ENCODE data around the gene MORC3.
"Not testable (repeated sequence)": the region's sequence is repeated elsewhere in the genome, so short reads cannot be mapped to it uniquely, and the experiment has no call there.

Gene MORC3

DNA sequence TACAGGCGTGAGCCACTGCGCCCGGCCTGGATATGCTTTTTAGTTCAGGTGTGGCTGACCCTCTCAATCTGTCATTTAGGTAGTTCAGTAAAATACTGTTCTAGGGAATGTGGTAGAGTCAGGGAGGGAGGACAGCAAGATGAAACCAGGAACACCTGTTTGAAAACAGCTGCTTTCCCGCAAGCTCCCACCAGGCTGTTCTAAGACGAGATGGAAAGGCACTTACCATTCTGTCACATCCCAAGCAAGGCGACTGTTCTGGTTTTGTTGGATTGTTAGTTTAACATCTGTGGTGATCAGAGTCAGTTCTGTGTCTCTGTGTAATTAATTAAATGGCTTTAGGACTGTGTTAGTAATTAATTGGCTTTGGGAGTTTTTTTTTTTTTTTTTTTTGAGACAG lies 68.1 kb downstream of the MORC3 start:
- no peak for DNase-seq (ENCODE audit: low read depth in 2 of 2)
- TF ChIP-seq, protein P1, sequence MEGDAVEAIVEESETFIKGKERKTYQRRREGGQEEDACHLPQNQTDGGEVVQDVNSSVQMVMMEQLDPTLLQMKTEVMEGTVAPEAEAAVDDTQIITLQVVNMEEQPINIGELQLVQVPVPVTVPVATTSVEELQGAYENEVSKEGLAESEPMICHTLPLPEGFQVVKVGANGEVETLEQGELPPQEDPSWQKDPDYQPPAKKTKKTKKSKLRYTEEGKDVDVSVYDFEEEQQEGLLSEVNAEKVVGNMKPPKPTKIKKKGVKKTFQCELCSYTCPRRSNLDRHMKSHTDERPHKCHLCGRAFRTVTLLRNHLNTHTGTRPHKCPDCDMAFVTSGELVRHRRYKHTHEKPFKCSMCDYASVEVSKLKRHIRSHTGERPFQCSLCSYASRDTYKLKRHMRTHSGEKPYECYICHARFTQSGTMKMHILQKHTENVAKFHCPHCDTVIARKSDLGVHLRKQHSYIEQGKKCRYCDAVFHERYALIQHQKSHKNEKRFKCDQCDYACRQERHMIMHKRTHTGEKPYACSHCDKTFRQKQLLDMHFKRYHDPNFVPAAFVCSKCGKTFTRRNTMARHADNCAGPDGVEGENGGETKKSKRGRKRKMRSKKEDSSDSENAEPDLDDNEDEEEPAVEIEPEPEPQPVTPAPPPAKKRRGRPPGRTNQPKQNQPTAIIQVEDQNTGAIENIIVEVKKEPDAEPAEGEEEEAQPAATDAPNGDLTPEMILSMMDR (IDR thresholded peaks at IDR 0.05; ENCODE audit: low read depth, low read length) = no peak
- no peak overlapping the region for H3K4me3 ChIP-seq (replicated peaks in 1 of 2; ENCODE audit: low read depth in 2 of 2, low read length in 2 of 2)

DNA sequence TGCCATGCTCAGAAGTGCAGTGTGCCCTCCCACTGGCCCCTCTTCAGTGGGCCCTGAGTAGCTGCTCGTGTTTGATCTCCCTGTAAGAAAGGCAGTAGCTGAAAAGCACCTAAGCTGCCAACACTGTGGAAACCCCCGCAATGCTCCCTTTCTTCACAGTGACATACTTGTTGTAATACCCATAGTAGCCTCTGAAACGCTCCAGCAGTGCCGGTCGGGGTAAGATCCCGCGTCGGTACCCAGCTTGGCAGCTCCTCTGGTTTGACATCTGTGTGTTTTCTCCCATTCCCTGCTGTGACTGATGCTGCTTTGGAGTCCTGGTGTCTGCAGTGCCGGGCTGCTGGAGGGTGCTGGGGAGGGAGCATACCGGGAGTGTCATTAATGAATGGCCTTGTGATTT lies 68.8 kb downstream of the MORC3 start:
- TF ChIP-seq, protein P1 (IDR thresholded peaks at IDR 0.05; ENCODE audit: low read depth, low read length) = no peak
- H3K4me3 ChIP-seq (replicated peaks in 1 of 2; ENCODE audit: low read depth in 2 of 2, low read length in 2 of 2) = no peak overlapping the region
- peak; percentile 21 to 43 for DNase-seq (ENCODE audit: low read depth in 2 of 2)

DNA sequence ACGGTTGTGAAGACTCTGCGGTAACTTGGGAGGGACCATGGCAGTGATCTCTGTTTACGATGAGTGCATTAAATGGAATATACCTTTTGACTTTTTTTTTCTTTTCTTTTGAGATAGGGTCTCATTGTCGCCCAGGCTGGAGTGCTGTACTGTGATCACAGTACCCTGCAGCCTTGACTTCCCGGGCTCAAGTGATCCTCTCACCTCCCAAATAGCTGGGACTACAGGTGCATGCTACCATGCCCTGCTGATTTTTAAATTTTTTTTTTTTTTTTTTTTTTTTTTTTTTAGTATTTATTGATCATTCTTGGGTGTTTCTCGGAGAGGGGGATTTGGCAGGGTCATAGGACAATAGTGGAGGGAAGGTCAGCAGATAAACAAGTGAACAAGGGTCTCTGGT lies 71.7 kb downstream of the MORC3 start:
- DNase-seq (ENCODE audit: low read depth in 2 of 2); H3K4me3 ChIP-seq (replicated peaks in 1 of 2; ENCODE audit: low read depth in 2 of 2, low read length in 2 of 2): not testable (repeated sequence)

DNA sequence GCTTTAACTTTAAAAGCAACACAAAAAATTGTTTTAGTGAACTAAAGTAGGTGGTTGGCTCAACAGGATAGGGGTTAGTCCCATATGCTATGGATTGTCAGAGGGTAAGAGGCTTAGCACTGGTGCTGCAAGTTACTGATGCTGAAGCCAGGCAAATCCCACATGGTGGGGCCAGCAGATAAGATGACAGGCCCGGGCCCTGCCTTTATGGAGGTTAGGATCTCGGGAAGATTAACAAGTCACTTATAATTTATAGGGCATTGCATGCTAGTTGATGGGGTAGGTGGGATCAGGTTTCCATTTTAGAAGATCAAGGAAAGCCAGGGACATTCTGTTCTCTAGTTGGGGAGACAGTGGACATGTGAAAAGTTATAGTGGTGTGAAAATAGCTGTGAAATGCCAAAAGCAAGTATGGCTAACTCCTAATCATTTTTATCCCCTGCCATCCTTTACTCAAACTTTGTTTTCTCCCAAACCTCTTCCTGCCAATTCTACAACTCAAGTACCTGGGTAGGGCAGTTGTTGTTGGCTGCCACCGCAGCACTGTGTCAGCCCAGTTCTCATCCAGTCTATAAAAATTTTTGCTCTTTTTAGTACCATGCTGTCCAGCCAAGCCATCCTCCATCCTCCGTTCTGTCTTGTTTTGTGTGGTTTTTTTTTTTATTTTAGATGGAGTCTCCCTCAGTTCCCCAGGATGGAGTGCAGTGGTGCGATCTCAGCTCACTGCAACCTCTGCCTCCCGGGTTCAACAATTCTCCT lies 75.5 kb downstream of the MORC3 start:
- no peak overlapping the region for H3K4me3 ChIP-seq (replicated peaks in 1 of 2; ENCODE audit: low read depth in 2 of 2, low read length in 2 of 2)
- no peak for DNase-seq (ENCODE audit: low read depth in 2 of 2)
- TF ChIP-seq, protein P1 (IDR thresholded peaks at IDR 0.05; ENCODE audit: low read depth, low read length) = no peak

DNA sequence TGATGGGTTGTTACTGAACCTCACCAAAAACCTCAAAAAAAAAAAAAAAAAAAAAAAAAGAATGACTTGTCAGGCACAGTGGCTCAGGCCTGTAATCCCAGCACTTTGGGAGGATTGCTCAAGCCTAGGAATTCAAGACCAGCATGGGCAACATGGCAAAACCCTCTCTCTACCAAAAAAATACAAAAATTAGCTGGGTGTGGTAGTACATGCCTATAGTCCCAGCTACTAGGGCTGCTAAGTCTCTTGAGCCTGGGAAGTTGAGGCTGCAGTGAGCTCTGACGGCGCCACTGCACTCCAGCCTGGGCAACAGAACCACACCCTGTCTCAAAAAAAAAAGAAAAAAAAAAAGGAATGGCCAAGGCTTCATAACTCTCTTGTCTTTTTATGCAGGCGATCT lies 76.3 kb downstream of the MORC3 start:
- TF ChIP-seq, protein P1 (IDR thresholded peaks at IDR 0.05; ENCODE audit: low read depth, low read length) = no peak
- no peak for DNase-seq (ENCODE audit: low read depth in 2 of 2)
- H3K4me3 ChIP-seq (replicated peaks in 1 of 2; ENCODE audit: low read depth in 2 of 2, low read length in 2 of 2) = no peak overlapping the region

DNA sequence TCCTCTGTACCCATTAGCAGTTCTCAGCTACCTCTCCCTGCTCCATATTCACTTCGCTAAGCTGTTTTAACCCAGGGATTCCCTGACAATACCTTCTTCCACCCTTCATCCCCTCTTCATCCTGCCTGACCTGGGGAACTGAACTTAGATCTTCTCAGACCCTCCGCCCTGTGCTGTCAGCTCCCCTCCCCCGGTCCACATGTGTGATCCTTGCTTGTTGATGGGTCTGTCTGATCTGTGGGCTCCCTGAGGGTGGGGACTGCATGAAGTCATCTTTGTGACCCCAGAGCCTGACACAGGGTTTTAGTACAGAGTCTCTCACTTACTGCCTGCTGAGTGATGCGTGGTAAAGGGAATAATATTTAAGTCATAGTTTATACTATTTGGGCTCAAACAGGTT lies 77.0 kb downstream of the MORC3 start:
- TF ChIP-seq, protein P1 (IDR thresholded peaks at IDR 0.05; ENCODE audit: low read depth, low read length) = no peak
- no peak for DNase-seq (ENCODE audit: low read depth in 2 of 2)
- H3K4me3 ChIP-seq (replicated peaks in 1 of 2; ENCODE audit: low read depth in 2 of 2, low read length in 2 of 2) = no peak overlapping the region

DNA sequence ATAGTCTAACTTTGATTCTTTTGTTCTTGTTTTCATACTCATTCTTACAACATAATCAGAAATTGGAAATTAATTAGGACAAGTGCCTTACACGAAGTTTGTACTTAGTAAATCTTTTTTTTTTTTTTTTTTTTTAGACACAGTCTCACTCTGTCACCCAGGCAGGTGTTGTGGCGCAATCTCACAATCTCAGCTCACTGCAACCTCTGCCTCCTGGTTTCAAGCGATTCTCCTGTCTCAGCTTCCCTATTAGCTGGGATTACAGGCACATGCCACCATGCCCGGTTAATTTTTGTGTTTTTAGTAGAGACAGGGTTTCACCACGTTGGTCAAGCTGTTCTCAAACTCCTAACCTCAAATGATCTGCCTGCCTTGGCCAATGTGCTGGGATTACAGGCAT lies 77.6 kb downstream of the MORC3 start:
- H3K4me3 ChIP-seq (replicated peaks in 1 of 2; ENCODE audit: low read depth in 2 of 2, low read length in 2 of 2) = no peak overlapping the region
- TF ChIP-seq, protein P1 (IDR thresholded peaks at IDR 0.05; ENCODE audit: low read depth, low read length) = no peak
- DNase-seq (ENCODE audit: low read depth in 2 of 2) = no peak

DNA sequence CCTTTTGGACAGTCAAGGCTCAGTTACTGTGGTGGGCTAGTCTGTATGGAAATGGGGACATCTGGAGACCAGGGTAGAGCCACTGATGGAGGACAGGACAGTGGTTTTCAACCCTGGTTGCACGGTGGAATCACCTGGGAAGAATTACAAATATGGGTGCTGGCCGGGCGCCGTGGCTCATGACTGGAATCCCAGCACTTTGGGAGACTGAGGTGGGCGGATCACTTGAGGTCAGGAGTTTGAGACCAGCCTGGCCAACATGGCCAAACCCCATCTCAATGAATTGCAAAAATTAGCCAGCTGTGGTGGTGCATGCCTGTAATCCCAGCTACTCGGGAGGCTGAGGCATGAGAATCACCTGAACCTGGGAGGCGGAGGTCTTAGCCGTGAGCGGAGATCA lies 79.7 kb downstream of the MORC3 start:
- DNase-seq (ENCODE audit: low read depth in 2 of 2); H3K4me3 ChIP-seq (replicated peaks in 1 of 2; ENCODE audit: low read depth in 2 of 2, low read length in 2 of 2): not testable (repeated sequence)

Measured in cardiac fibroblast (primary cell).